Esophagus (tissue), 2 donors: ENCODE results near the gene TEX54. TPM values are rescaled to one million over a fixed set of nuclear protein-coding genes. Genes with fewer than 3 reads are reported as not detected.
"Not testable (repeated sequence)": the region's sequence is repeated elsewhere in the genome, so short reads cannot be mapped to it uniquely, and the experiment has no call there.

Source experiments
- H3K27ac ChIP-seq, 2 donors: one replicate each; pipeline ENCODE4 v1.5.1; 2013; ENCODE audit warnings: low read depth in 2 of 2, mild to moderate bottlenecking in 2 of 2, inconsistent platforms in 1 of 2, low read length in 1 of 2, moderate library complexity in 1 of 2
- H3K27me3 ChIP-seq, 2 donors: one replicate each; pipeline ENCODE4 v1.6.1; 2013; ENCODE audit warnings: low read length in 2 of 2, control low read depth in 1 of 2, mild to moderate bottlenecking in 1 of 2; ENCODE audit not compliant: insufficient read depth in 2 of 2, control insufficient read depth in 1 of 2
- H3K36me3 ChIP-seq, 2 donors: one replicate each; pipeline ENCODE4 v1.6.1; 2013; ENCODE audit warnings: low read length in 1 of 2; ENCODE audit not compliant: control insufficient read depth in 2 of 2, insufficient read depth in 2 of 2
- H3K4me1 ChIP-seq, 2 donors: one replicate each; pipeline ENCODE4 v1.6.1; 2013; ENCODE audit warnings: low read length in 1 of 2; ENCODE audit not compliant: control insufficient read depth in 2 of 2, insufficient read depth in 2 of 2
- H3K4me3 ChIP-seq, 2 donors: one replicate each; pipeline ENCODE4 v1.5.1; 2013; ENCODE audit warnings: low read length in 2 of 2, mild to moderate bottlenecking in 2 of 2, low read depth in 1 of 2, moderate library complexity in 1 of 2
- H3K9me3 ChIP-seq, 2 donors: one replicate each; pipeline ENCODE4 v1.6.1; 2013; ENCODE audit warnings: mild to moderate bottlenecking in 2 of 2, low read depth in 1 of 2, low read length in 1 of 2, moderate library complexity in 1 of 2; ENCODE audit not compliant: control insufficient read depth in 2 of 2, insufficient read depth in 1 of 2
- WGBS, 2 donors: extraction: QIAGEN DNeasy Blood & Tissue Kit; methylation state at CpG; one replicate each; pipeline ENCODE4 v1.1.7; 2013; 5-methylcytosine and 5-hydroxymethylcytosine counted together
- polyA plus RNA-seq, 2 donors: library from polyadenylated mRNA; stranded (reverse); fragments of 200-250 nt; gene quantifications; one replicate each; pipeline ENCODE4 v1.2.3, GENCODE V29; 2013
- donor health status: healthy with polysubstance abuse.
- donor health status: Bipolar disorder and iron deficiency.

The TEX54 gene
- polyA plus RNA-seq, 2 donors: not detected

GRCh38 chr11:62847767-62848314, 15.2 kb upstream of the TEX54 start:
- WGBS, 2 donors: 95 to 96% methylated on average over 1 of the region's 1 CpG
- H3K27ac ChIP-seq: no peak overlapping the region

GRCh38 chr11:62846177-62846576, 13.5 kb upstream of the TEX54 start:
- WGBS, 2 donors: 87 to 89% methylated on average over 3 of the region's 3 CpGs
- H3K4me3 ChIP-seq: no peak overlapping the region
- H3K9me3 ChIP-seq: no peaks in the 10 kb centered on the region
- peaks cover 0 to 3% of the 10 kb centered on the region in 2 donors for H3K4me1 ChIP-seq
- H3K27me3 ChIP-seq: no peaks in the 10 kb centered on the region
- H3K36me3 ChIP-seq: no peaks in the 10 kb centered on the region
- H3K27ac ChIP-seq: no peak overlapping the region

More at GRCh38 chr11:62847767-62848314, 15.2 kb upstream of the TEX54 start:
- Histone ChIP-seq H3K27me3 (no peaks in the 10 kb centered on the region), H3K4me1 (no peaks in the 10 kb centered on the region), H3K36me3 (peaks cover 0 to 7% of the 10 kb centered on the region in 2 donors), H3K4me3 (no peak overlapping the region), H3K9me3 (no peaks in the 10 kb centered on the region)

- H3K27ac ChIP-seq: no peak overlapping the region
Measured at GRCh38 chr11:62844154-62844553, 11.5 kb upstream of the TEX54 start.

GRCh38 chr11:62843466-62843865, 10.8 kb upstream of the TEX54 start:
- WGBS, 2 donors: 91 to 94% methylated on average over 3 of the region's 3 CpGs

More at GRCh38 chr11:62844154-62844553, 11.5 kb upstream of the TEX54 start:
- Histone ChIP-seq H3K9me3 (no peaks in the 10 kb centered on the region), H3K36me3 (no peaks in the 10 kb centered on the region), H3K27me3 (no peaks in the 10 kb centered on the region), H3K4me3 (no peak overlapping the region), H3K4me1 (peaks cover 0 to 3% of the 10 kb centered on the region in 2 donors)
- whole genome bisulfite sequencing, 2 donors: 98 to 99% methylated on average over 3 of the region's 3 CpGs

GRCh38 chr11:62842891-62843290, 10.2 kb upstream of the TEX54 start:
- not testable (repeated sequence) for H3K27me3 ChIP-seq, H3K9me3 ChIP-seq, H3K36me3 ChIP-seq, H3K4me3 ChIP-seq, H3K4me1 ChIP-seq
- 68 to 71% methylated on average over 9 of the region's 9 CpGs for WGBS, 2 donors
- H3K27ac ChIP-seq: peak overlapping the region; percentile 92 to 98

More at GRCh38 chr11:62843466-62843865, 10.8 kb upstream of the TEX54 start:
- Histone ChIP-seq H3K36me3 (no peaks in the 10 kb centered on the region), H3K4me1 (peaks cover 0 to 3% of the 10 kb centered on the region in 2 donors), H3K4me3 (no peak overlapping the region), H3K27me3 (no peaks in the 10 kb centered on the region), H3K9me3 (no peaks in the 10 kb centered on the region), H3K27ac (no peak overlapping the region)

GRCh38 chr11:62842171-62842741, 9.6 kb upstream of the TEX54 start:
- WGBS, 2 donors: 5 to 11% methylated on average over 30 of the region's 30 CpGs
- Histone ChIP-seq H3K27me3 (no peaks in the 10 kb centered on the region), H3K4me1 (peaks cover 0 to 3% of the 10 kb centered on the region in 2 donors), H3K4me3 (peak overlapping the region; percentile 54 to 58), H3K27ac (peak overlapping the region; percentile 92 to 98), H3K9me3 (no peaks in the 10 kb centered on the region), H3K36me3 (no peaks in the 10 kb centered on the region)

GRCh38 chr11:62841361-62842170, 8.9 kb upstream of the TEX54 start:
- no peaks in the 10 kb centered on the region for H3K9me3 ChIP-seq
- H3K27ac ChIP-seq: peak overlapping the region; percentile 99
- H3K36me3 ChIP-seq: no peaks in the 10 kb centered on the region
- WGBS, 2 donors: 0% methylated on average over 33 of the region's 33 CpGs
- H3K4me1 ChIP-seq: peaks cover 0 to 3% of the 10 kb centered on the region in 2 donors
- H3K27me3 ChIP-seq: no peaks in the 10 kb centered on the region
- peak overlapping the region; percentile 54 to 97 for H3K4me3 ChIP-seq

GRCh38 chr11:62840721-62841360, 8.2 kb upstream of the TEX54 start:
- Histone ChIP-seq H3K4me3 (peak overlapping the region; percentile 44 to 97), H3K27ac (peak overlapping the region; percentile 99)
- WGBS, 2 donors: 1% methylated on average over 41 of the region's 41 CpGs
- not testable (repeated sequence) for H3K4me1 ChIP-seq, H3K9me3 ChIP-seq, H3K36me3 ChIP-seq, H3K27me3 ChIP-seq

GRCh38 chr11:62839050-62839945, 6.7 kb upstream of the TEX54 start, which contains the start of gene WDR74:
TSS of gene WDR74 (minus strand) at chr11:62839590. CDS start at chr11:62839570, 20 bp downstream.
- Histone ChIP-seq H3K27ac (peak within 1 kb of the TSS; percentile 99), H3K36me3 (peaks cover 8 to 15% of the 10 kb centered on the region in 2 donors), H3K9me3 (no peaks in the 10 kb centered on the region), H3K4me1 (peaks cover 0 to 3% of the 10 kb centered on the region in 2 donors), H3K4me3 (peak within 1 kb of the TSS; percentile 95 to 97), H3K27me3 (no peaks in the 10 kb centered on the region)
- WGBS, 2 donors: 0% methylated on average over 60 to 62 of the region's 62 CpGs
